CD14-positive monocyte (primary cell): ENCODE measurements around the gene CCDC92B. TPM values are rescaled to one million over a fixed set of nuclear protein-coding genes. Genes with fewer than 3 reads are reported as not detected.

ENCODE experiments used
- DNase-seq, 3 donors: peaks; one replicate each; pipeline ENCODE4 v3.0.0-alpha.2; 2011 to 2022
- H2AFZ ChIP-seq: 2 replicates; pipeline ENCODE4 v1.6.0; 2012; ENCODE audit warnings: mild to moderate bottlenecking, low read depth, low read length, inconsistent platforms; ENCODE audit not compliant: insufficient read depth, poor library complexity, severe bottlenecking
- H3K27ac ChIP-seq, 2 donors: 1 replicate in 1 of 2; 2 replicates in 1 of 2; pipeline ENCODE4 v1.5.1; 2012 to 2013; ENCODE audit warnings: low read length in 2 of 2, control low read depth in 1 of 2, inconsistent platforms in 1 of 2, low read depth in 1 of 2, mild to moderate bottlenecking in 1 of 2
- H3K27me3 ChIP-seq, 2 donors: one replicate each; pipeline versions ENCODE4 v1.6.0 to v1.6.1; 2011 to 2013; ENCODE audit warnings: low read length in 2 of 2; ENCODE audit not compliant: control insufficient read depth in 2 of 2, insufficient read depth in 2 of 2
- H3K36me3 ChIP-seq, 2 donors: replicated peaks in 1 of 2; 1 replicate in 1 of 2; 2 replicates in 1 of 2; pipeline versions ENCODE4 v1.5.1 to v1.6.1; 2012 to 2013; ENCODE audit warnings: low read length in 2 of 2, control low read depth in 1 of 2, inconsistent platforms in 1 of 2, mild to moderate bottlenecking in 1 of 2; ENCODE audit not compliant: insufficient read depth in 2 of 2, control insufficient read depth in 1 of 2
- H3K4me1 ChIP-seq, 2 donors: 1 replicate in 1 of 2; 2 replicates in 1 of 2; pipeline versions ENCODE4 v1.5.1 to v1.6.1; 2012 to 2013; ENCODE audit warnings: low read length in 2 of 2, control low read depth in 1 of 2, inconsistent platforms in 1 of 2, mild to moderate bottlenecking in 1 of 2, moderate library complexity in 1 of 2; ENCODE audit not compliant: insufficient read depth in 2 of 2, control insufficient read depth in 1 of 2
- H3K4me2 ChIP-seq: replicated peaks from 2 replicates; pipeline ENCODE3; 2012; ENCODE audit warnings: low read length, moderate library complexity, mild to moderate bottlenecking; ENCODE audit not compliant: poor library complexity, severe bottlenecking; ENCODE audit errors: extremely low read depth
- H3K4me3 ChIP-seq, 3 experiments: fragments of 200-600 bp in 1 of 3; sonication (generic) in 1 of 3; replicated peaks in 1 of 3; 1 replicate in 2 of 3; 2 replicates in 1 of 3; pipeline ENCODE4 v1.5.1; 2011 to 2013; ENCODE audit warnings: low read length in 3 of 3, mild to moderate bottlenecking in 3 of 3, control low read depth in 2 of 3, low read depth in 2 of 3, inconsistent platforms in 1 of 3, moderate library complexity in 1 of 3
- H3K79me2 ChIP-seq: 2 replicates; pipeline ENCODE4 v1.6.0; 2012; ENCODE audit warnings: mild to moderate bottlenecking, control low read depth, inconsistent platforms, low read length, moderate library complexity; ENCODE audit not compliant: insufficient read depth
- H3K9ac ChIP-seq: 2 replicates; pipeline ENCODE4 v1.6.0; 2017; ENCODE audit warnings: low read length, mild to moderate bottlenecking; ENCODE audit not compliant: insufficient read depth, poor library complexity, severe bottlenecking
- H3K9me3 ChIP-seq, 2 donors: replicated peaks in 1 of 2; 1 replicate in 1 of 2; 2 replicates in 1 of 2; pipeline versions ENCODE4 v1.5.1 to v1.6.1; 2012 to 2013; ENCODE audit warnings: low read length in 2 of 2, control low read depth in 1 of 2; ENCODE audit not compliant: control insufficient read depth in 1 of 2, insufficient read depth in 1 of 2
- H4K20me1 ChIP-seq: 2 replicates; pipeline ENCODE4 v1.6.0; 2012; ENCODE audit warnings: mild to moderate bottlenecking, low read length, control low read depth, moderate library complexity; ENCODE audit not compliant: insufficient read depth
- H3K27ac Mint-ChIP-seq, 7 donors: one replicate each; pipeline ENCODE4 v1.8.0; 2020; ENCODE audit warnings: mild to moderate bottlenecking in 7 of 7, mixed read lengths in 7 of 7, moderate library complexity in 6 of 7, inconsistent platforms in 2 of 7
- H3K27me3 Mint-ChIP-seq, 3 donors: one replicate each; pipeline ENCODE4 v1.8.0; 2021 to 2022; ENCODE audit warnings: low read depth in 3 of 3, mild to moderate bottlenecking in 3 of 3, mixed read lengths in 3 of 3, moderate library complexity in 3 of 3, inconsistent platforms in 1 of 3
- H3K36me3 Mint-ChIP-seq, 2 donors: one replicate each; pipeline ENCODE4 v1.8.0; 2020; ENCODE audit warnings: mixed read lengths in 2 of 2, inconsistent platforms in 1 of 2, mild to moderate bottlenecking in 1 of 2
- H3K4me1 Mint-ChIP-seq: one replicate; pipeline ENCODE4 v1.8.0; 2020; ENCODE audit warnings: mild to moderate bottlenecking, mixed read lengths
- H3K4me3 Mint-ChIP-seq, 2 donors: one replicate each; pipeline ENCODE4 v1.8.0; 2020; ENCODE audit warnings: mild to moderate bottlenecking in 2 of 2, mixed read lengths in 2 of 2, moderate library complexity in 1 of 2
- H3K9me3 Mint-ChIP-seq, 7 donors: one replicate each; pipeline ENCODE4 v1.8.0; 2020 to 2022; ENCODE audit warnings: mixed read lengths in 7 of 7, mild to moderate bottlenecking in 6 of 7, moderate library complexity in 6 of 7, inconsistent platforms in 2 of 7
- WGBS: methylation state at CpG from one replicate; pipeline ENCODE4 v1.1.5; 2013; ENCODE audit warnings: missing lambda C conversion rate; ENCODE audit not compliant: insufficient coverage; 5-methylcytosine and 5-hydroxymethylcytosine counted together
- intact Hi-C, 2 donors: fragments of 100-400 bp; cut with micrococcal nuclease; formaldehyde crosslinking; loops; one replicate each; pipeline versions ENCODE4 v1.15.0 to v1.15.1; 2023
- polyA plus RNA-seq, 3 donors: library from polyadenylated mRNA; depleted of rRNA in 1 of 3; unstranded in 2 of 3; stranded (reverse) in 1 of 3; fragments of 300-500 nt in 2 of 3; fragments of >200 nt in 1 of 3; fragmentation: Illumina TruSeq in 2 of 3; gene quantifications; 1 replicate in 2 of 3; 2 replicates in 1 of 3; pipeline ENCODE4 v1.2.3, GENCODE V29; 2012 to 2021
- TF ChIP-seq, protein P1 (sequence below): fragments of 200-600 bp; IDR thresholded peaks from one replicate; pipeline ENCODE4 v1.8.0; 2022; ENCODE audit warnings: antibody characterized with exemption, mild to moderate bottlenecking

Gene CCDC92B
- polyA plus RNA-seq, 3 donors, result not detected

DNA sequence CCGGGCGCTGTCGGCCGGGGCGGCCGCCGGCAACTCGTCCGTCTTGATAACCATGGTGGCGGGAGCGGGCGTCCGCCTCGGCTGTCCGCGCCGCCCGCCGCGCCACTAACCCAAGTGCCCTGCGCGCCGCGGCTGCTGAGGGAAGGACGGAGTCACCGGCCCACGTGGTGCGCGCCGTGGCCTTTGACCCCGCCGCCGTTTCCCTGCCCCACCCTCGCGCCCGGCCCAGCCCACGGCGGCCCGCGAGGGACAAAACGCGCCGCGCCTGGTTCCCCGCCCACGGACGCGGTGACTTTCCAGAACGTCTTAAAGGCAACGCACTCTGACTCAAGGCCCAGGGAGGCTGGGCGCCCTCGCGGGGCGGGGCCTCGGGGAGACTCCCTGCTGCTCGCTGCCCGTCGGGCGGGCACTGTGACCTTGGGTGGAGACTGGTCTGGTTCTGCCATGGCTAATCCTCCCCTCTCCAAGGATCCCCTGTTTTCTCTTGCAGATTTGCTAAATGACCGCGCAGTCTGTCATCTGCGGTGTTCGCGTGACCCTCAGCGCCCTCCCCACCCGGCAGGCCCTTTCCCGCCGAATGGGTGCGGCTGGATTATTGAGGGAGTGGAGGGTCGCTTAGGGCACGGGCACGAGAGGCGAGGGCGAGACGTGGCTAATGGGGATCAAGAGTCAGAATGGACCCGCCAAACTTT, 37.7 kb downstream of the CCDC92B start, which contains the start of gene CLUH:
Gene CLUH (minus strand): TSS at position 157 of the 692 bp plus-strand sequence. CDS start 103 bp downstream, at position 54.
- DNase-seq, result peak; percentile 96 to 98 (median 97)
- H3K9me3 ChIP-seq, result no peaks in the 10 kb centered on the region
- H3K79me2 ChIP-seq, result peaks cover 57% of the 10 kb centered on the region
- TF ChIP-seq, protein P1, sequence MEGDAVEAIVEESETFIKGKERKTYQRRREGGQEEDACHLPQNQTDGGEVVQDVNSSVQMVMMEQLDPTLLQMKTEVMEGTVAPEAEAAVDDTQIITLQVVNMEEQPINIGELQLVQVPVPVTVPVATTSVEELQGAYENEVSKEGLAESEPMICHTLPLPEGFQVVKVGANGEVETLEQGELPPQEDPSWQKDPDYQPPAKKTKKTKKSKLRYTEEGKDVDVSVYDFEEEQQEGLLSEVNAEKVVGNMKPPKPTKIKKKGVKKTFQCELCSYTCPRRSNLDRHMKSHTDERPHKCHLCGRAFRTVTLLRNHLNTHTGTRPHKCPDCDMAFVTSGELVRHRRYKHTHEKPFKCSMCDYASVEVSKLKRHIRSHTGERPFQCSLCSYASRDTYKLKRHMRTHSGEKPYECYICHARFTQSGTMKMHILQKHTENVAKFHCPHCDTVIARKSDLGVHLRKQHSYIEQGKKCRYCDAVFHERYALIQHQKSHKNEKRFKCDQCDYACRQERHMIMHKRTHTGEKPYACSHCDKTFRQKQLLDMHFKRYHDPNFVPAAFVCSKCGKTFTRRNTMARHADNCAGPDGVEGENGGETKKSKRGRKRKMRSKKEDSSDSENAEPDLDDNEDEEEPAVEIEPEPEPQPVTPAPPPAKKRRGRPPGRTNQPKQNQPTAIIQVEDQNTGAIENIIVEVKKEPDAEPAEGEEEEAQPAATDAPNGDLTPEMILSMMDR, result no peak
- Mint-ChIP-seq H3K4me3 (peak within 1 kb of the TSS; percentile 85 to 91), H3K9me3 (no peaks in the 10 kb centered on the region), H3K36me3 (peaks cover 0 to 3% of the 10 kb centered on the region in 2 donors), H3K4me1 (peaks cover 41% of the 10 kb centered on the region), H3K27me3 (no peaks in the 10 kb centered on the region), H3K27ac (peak within 1 kb of the TSS; percentile 86 to 91 (median 89))
- peak within 1 kb of the TSS; percentile 74 for H3K9ac ChIP-seq
- under 1% methylated on average over 73 of the region's 76 CpGs for WGBS
- H3K4me1 ChIP-seq, result peaks cover 33 to 44% of the 10 kb centered on the region in 2 donors
- H3K4me3 ChIP-seq, result peak within 1 kb of the TSS; percentile 51 to 94 (median 61)
- peak within 1 kb of the TSS; percentile 96 for H3K4me2 ChIP-seq
- no peaks in the 10 kb centered on the region for H3K36me3 ChIP-seq
- intact Hi-C loops, result no loop called here
- peak within 1 kb of the TSS; percentile 41 to 89 for H3K27ac ChIP-seq
- no peaks in the 10 kb centered on the region for H3K27me3 ChIP-seq
- H2AFZ ChIP-seq, result peak within 1 kb of the TSS; percentile 100
- H4K20me1 ChIP-seq, result peaks cover 42% of the 10 kb centered on the region

DNA sequence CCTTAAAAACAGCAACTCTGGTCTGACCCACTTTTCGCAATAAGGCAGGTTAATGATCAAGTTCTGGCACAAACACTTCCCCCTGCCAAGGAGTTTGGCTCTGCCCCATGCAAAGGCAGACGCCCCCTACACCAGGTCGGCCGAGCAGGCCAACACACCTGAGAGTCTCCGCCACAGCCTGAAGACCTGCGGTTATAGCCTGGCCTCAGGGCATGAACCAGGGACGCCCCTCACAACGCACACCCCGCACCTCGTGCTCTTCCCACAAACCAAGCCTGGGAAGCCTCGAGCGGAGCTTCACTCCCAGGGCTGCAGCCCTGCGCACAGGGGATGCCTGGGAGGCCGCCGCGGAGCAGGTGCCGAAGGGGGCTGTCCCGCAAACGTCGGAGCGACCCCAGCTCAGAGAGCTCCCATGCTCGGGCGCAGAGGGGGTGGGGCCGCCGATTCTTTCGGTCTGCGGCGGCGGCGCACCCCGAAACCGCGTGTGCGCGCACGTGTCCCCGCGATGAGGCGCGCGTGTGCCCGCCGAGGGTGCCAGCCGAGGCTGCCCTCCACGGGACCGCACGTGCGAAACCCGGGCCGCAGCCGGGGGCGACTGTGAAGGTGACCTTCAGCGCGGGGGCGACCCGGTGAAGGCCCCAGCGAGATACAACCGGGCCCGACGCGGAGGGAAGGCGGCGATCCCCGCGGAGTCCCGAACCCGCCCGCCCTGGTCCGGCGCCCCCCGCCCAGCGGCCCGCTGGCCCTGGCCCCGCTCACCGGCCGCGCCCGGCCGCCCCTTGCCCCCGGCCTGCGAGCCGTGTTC, 38.4 kb downstream of the CCDC92B start:
- peak overlapping the region; percentile 51 to 94 (median 56) for H3K4me3 ChIP-seq
- Mint-ChIP-seq H3K4me3 (peak overlapping the region; percentile 85 to 86), H3K36me3 (peaks cover 0 to 2% of the 10 kb centered on the region in 2 donors), H3K9me3 (no peaks in the 10 kb centered on the region), H3K4me1 (peaks cover 40% of the 10 kb centered on the region), H3K27me3 (no peaks in the 10 kb centered on the region), H3K27ac (peak overlapping the region in 6 of 7 donors; percentile 35 to 88 (median 66))
- H4K20me1 ChIP-seq, result peaks cover 50% of the 10 kb centered on the region
- peaks cover 65% of the 10 kb centered on the region for H3K79me2 ChIP-seq
- intact Hi-C loops, result no loop called here
- WGBS, result under 1% methylated on average over 82 of the region's 82 CpGs
- peaks cover 31 to 39% of the 10 kb centered on the region in 2 donors for H3K4me1 ChIP-seq
- H3K27ac ChIP-seq, result peak overlapping the region in 1 of 2 donors; percentile 67
- no peaks in the 10 kb centered on the region for H3K27me3 ChIP-seq
- no peaks in the 10 kb centered on the region for H3K36me3 ChIP-seq
- peak overlapping the region; percentile 100 for H2AFZ ChIP-seq
- H3K9ac ChIP-seq, result peak overlapping the region; percentile 74
- peak in 1 of 3 donors; percentile 37 for DNase-seq
- H3K4me2 ChIP-seq, result peak overlapping the region; percentile 96
- TF ChIP-seq, protein P1, result no peak
- no peaks in the 10 kb centered on the region for H3K9me3 ChIP-seq
